GOT3 (cell line): ENCODE data around the gene JTB.

Experiments used
- DNase-seq: peaks from one replicate; lab custom pipeline; 2025; ENCODE audit warnings: mixed read lengths; lab: John Stamatoyannopoulos, UW

The JTB gene

GRCh38 chr1:153953859-153954365 lies 23.6 kb downstream of the JTB start:
- DNase-seq: no peak

- no peak for DNase-seq
These were observed 25.7 kb downstream of the JTB start for GRCh38 chr1:153951801-153952200.

- DNase-seq: no peak
These were observed 26.3 kb downstream of the JTB start for GRCh38 chr1:153951183-153951582.

DNA sequence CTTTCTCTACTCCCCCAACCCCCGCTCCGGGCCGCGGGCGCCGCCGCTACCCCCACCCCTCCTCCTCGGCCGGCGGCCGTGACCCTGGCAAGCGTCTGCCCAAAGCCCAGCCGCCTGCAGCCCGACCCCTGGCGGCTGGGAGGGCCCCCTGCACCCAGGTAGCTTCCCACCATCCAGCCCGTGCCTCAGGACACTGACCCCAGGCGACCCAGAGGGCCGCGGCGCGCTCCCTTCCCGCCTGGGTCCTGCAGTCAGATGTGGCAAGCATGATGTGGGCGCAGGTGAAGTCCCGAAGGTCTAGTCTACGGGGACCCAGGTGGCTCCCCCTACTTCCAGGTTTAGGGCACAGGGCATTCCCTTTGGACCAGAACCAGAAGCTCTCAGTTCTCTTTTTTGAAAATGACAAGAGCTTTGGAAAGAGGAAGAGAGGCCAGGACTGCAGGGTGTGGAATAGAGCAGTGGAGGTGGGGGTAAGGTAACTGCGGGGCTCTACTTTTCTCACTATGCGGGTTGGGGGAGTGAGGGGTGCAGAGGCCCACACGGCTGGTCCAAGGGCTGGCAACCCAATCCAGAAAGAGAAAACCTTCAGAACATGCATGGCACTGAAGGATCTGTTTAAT lies 30.7 kb downstream of the JTB start, which contains the start of gene DENND4B:
TSS of gene DENND4B (minus strand) at position 97 of the 620 bp plus-strand sequence. CDS start 2,344 bp downstream, outside the sequence.
- DNase-seq: peak; percentile 34

GRCh38 chr1:153945795-153946621 lies 31.5 kb downstream of the JTB start:
- DNase-seq: peak; percentile 51

- DNase-seq: no peak
These were observed 32.2 kb downstream of the JTB start for GRCh38 chr1:153945131-153945794.

DNA sequence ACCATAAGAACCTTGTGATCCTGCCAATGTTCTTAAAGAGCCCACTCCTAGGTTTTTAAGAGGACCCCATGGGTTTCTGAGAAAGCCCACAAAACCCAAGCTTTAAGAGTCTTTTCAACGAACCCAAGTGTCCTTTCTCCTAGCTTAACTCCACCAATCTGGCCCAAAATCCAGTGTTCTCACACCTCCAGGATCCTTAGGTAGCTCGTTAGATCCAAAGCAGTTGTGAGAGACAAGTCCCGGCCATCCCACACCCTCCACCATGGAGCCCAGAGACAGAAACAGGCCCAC lies 32.7 kb downstream of the JTB start:
- no peak for DNase-seq

- no peak for DNase-seq
These were observed 33.3 kb downstream of the JTB start for GRCh38 chr1:153944005-153944826.

GRCh38 chr1:153942766-153943549 lies 34.5 kb downstream of the JTB start:
- DNase-seq: no peak

DNA sequence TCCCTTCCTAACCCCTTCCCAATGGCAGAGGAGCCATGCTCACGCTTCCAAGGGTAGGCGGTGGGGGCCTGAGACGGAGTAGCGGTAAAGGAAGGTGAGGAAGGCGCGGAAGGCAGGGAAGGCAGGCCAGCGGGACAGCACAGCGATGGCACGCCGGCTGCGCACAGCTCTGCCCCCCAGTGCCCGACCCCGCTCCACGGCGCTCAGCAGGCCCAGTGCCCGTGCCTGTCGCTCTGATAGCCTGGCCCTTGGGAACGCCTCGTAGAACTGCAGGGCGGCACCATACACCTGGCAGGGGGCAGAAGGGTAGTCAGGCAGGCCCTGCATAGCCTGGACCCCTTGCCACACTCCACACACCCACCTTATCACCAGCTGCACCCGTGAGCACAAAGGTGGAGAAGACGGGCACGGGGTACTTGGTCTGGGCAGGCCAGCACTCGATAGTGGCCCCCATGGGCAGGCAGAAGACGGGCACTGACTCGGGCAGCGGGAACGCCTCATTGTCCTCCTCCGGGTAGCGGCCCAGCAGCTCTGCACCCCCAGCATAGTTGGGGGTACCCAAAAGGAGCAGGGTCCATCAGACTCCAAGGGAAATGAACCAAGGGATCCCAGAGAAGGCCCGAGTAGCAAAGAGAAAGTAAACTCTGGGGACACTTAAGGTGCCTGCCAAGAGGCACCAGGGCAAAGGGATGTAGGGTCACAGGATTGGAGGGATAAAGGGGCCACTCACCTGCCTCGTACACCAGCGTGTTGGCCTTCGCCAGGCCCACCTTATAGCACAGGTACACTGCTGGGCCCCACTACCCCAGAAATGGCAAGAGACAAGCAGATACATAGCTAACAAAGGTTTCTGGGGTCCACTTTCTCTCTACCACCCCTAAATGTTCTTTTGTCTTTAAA lies 35.4 kb downstream of the JTB start:
- DNase-seq: no peak

DNA sequence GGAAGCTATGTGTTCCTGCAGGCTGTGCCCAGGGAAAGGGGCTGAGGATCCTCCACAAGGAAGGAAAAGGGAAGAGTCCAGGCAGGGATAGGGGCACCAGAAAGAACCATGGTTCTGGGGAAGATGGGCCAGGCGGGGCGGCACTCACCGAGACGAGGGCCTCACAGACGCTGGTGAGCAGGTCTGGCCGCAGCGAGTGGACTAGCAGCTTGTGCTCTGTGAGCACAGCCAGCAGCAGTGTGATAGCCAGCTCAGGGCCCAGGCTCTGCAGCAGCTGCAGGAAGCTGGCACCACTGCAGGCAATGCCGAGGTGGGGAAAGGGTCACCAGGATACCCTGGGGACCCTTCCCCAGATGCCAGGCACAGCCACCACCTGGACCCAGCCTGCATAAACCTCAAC lies 36.7 kb downstream of the JTB start:
- DNase-seq: no peak

DNA sequence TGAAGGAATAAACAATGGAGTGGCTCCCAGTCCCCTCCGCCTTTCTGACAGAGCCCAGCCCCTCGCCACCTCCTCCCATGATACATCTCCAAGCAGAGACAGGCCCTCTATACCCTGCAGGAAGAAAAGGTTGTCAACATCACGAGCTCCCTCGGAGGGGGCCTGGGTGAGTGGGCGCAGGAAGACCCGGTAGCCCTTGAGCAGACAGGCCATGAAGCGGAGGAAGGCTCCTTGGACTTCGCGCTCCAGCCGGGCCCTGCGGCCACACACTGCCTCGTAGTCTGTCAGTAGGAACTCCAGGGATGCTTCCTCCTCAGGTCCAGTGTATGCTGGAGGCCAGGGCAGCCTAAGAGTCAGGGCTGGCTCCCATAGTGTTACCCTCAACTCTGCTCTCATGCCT lies 38.0 kb downstream of the JTB start:
- DNase-seq: no peak

DNA sequence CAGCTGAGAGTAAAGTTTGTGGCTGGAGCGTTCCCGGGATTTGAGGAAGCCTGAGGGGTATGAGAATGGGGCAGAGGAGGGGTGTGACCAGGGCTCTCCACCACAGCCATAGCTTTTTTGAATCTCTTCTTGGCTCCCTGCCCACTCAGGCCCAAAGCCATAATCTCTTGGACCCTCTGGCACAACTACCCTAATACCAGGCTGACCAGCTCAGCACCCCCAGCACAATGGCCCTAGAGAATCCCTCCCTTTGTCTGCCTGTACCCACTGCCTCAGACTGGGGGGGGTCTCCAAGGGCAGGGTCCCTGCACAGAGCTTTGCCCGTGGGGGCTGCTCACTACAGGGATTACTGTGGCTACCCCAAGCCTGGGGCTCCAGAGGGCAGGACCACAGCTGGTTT lies 38.5 kb downstream of the JTB start:
- no peak for DNase-seq

DNA sequence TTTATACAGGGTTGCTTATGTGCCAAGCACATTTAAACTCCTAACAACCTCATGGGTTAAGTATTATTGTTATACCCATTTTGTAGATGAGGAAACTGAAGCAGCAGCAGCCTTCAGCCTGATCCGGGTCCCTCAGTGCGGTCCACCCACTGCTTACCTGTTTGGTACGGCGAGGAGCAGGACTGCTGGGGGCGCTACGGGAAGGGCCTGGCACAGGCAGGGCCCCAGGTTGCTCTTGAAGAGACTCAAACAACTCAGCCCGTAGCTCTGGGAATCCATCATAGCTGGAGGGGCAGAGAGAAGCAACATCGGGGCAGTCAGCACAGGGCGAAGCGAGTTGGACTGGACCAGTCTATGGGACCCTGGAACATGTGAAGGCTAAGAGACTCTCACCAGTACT lies 40.1 kb downstream of the JTB start:
- DNase-seq: no peak

DNA sequence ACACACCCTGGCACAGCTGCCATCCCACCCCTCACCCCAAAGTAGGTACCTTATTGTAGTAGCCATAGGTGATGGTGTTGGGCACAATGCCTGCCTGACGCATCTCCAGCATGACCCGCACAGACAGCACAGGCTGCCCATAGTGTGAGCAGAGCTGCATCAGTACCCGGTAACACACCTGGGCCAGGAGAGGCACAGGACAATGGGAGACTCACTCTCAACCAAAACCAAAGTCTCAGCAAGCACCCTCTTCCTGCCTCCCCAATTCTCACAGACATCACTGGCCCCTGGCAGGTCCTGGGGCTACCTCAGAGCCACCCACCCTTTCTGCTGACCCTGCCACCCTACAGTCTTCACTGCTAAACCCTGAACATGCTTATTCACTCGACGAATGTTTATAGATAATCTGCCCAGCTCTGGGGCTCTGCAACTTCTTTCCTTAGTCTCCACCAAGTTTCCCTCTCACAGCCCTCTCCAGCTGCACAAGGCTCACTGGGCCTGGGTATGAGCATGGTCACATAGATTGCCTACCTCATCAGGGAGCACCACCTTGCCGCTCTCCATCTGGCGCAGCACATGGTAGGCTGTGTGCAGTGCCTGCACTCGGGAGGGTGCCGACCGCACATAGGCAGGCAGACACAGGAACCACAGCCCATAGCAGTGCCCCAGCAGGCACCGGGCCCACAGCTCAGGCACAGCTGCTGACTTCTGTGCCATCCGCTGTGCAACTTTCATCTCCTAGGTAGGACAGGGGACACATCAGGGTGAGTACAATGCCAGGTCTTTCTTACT lies 41.3 kb downstream of the JTB start:
- DNase-seq: no peak

DNA sequence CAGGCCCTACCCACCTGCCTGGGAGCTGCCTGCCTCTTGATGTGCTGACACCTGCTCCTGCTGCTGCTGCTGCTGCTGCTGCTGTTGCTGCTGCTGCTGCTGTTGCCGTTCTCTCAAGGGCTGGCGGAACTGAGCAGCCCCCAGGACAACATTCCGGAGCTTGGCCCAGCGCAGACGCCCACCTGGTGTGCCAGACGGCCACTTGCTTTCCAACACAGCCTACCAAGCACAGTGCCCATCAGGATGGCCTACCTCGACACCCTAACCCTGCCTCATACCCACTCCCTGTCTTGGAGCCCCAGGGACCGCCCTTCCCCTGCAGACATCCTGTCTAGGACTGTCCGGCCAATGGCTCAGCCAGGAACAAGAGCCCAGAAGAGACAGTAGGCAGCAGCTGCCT lies 42.7 kb downstream of the JTB start:
- DNase-seq: no peak

DNA sequence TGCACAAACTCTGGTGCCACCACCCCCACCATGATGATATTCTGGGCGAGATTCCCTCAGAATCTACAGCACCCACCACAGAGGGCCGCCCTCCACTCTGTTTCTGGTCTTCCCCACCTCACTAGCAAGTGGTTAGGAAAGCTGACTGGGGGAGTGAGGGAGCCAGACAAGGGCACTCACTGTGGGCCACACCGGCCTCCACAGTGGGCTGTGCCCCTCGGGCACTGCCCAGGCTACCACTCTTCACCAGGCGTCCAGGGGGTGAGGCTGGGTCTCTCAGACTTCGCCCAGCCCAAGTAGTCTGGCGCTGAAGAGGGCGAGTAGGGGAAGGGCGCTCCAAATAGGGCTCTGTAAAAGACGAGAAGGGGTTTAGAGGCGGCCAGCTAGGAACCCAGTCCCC lies 43.5 kb downstream of the JTB start:
- DNase-seq: no peak

- DNase-seq: no peak
These were observed 44.0 kb downstream of the JTB start for GRCh38 chr1:153933430-153933829.
